HL-60/S4 treated with retinoic acid at 250 ng/mL for 4 days and 3 days (cell line): ENCODE measurements around the gene ZMYND10.

Experiments used
- in situ Hi-C: fragments of 300-500 bp; cut with MboI; formaldehyde crosslinking; loops from 2 replicates; pipeline ENCODE4 v1.7.0; 2022; ENCODE audit warnings: low sequenced_read_pairs

The ZMYND10 gene

GRCh38 chr3:50327943-50328691 lies 17.4 kb downstream of the ZMYND10 start, which contains the start of gene TUSC2:
TSS of gene TUSC2 (minus strand) at chr3:50328223. CDS start at chr3:50328099, 124 bp downstream.
- in situ Hi-C loops = no loop called here

GRCh38 chr3:50327129-50327528 lies 18.4 kb downstream of the ZMYND10 start:
- in situ Hi-C loops = no loop called here

GRCh38 chr3:50326182-50326541 lies 19.4 kb downstream of the ZMYND10 start:
- in situ Hi-C loops = no loop called here

GRCh38 chr3:50325497-50326181 lies 19.9 kb downstream of the ZMYND10 start:
- in situ Hi-C loops = no loop called here

- in situ Hi-C loops = no loop called here
These were observed 20.4 kb downstream of the ZMYND10 start for GRCh38 chr3:50325113-50325480.

- in situ Hi-C loops = no loop called here
These were observed 21.0 kb downstream of the ZMYND10 start for GRCh38 chr3:50324351-50325112.

- in situ Hi-C loops = no loop called here
These were observed 21.8 kb downstream of the ZMYND10 start for GRCh38 chr3:50323614-50324199.

- in situ Hi-C loops = no loop called here
These were observed 22.4 kb downstream of the ZMYND10 start for GRCh38 chr3:50323092-50323600.

- in situ Hi-C loops = no loop called here
These were observed 23.0 kb downstream of the ZMYND10 start, which contains the start of gene HYAL2 for GRCh38 chr3:50322386-50323091. TSS of gene HYAL2 (minus strand) at chr3:50322745. CDS start at chr3:50320489, 2,256 bp downstream.

GRCh38 chr3:50322115-50322385 lies 23.5 kb downstream of the ZMYND10 start:
- in situ Hi-C loops = no loop called here

- in situ Hi-C loops = no loop called here
These were observed 24.0 kb downstream of the ZMYND10 start for GRCh38 chr3:50321336-50322114.

- in situ Hi-C loops = no loop called here
These were observed 24.6 kb downstream of the ZMYND10 start for GRCh38 chr3:50320853-50321335.

- in situ Hi-C loops = no loop called here
These were observed 25.5 kb downstream of the ZMYND10 start for GRCh38 chr3:50319894-50320625.

- in situ Hi-C loops = no loop called here
These were observed 26.2 kb downstream of the ZMYND10 start for GRCh38 chr3:50319181-50319893.

GRCh38 chr3:50318615-50319014 lies 26.9 kb downstream of the ZMYND10 start:
- in situ Hi-C loops = no loop called here

GRCh38 chr3:50318163-50318562 lies 27.4 kb downstream of the ZMYND10 start:
- in situ Hi-C loops = no loop called here

GRCh38 chr3:50317300-50317699 lies 28.2 kb downstream of the ZMYND10 start:
- in situ Hi-C loops = no loop called here

- in situ Hi-C loops = no loop called here
These were observed 28.8 kb downstream of the ZMYND10 start for GRCh38 chr3:50316657-50317242.
